Cardiac fibroblast (primary cell): Measurements from ENCODE around the gene C1D.

Experiments
- DNase-seq, 2 donors: peaks; one replicate each; pipeline versions ENCODE4 v3.0.0 to v3.0.0-alpha.2; 2010; ENCODE audit warnings: low read depth in 2 of 2
- H3K4me3 ChIP-seq, 2 donors: replicated peaks in 1 of 2; 1 replicate in 1 of 2; 2 replicates in 1 of 2; pipeline ENCODE4 v1.5.1; 2011; ENCODE audit warnings: low read depth in 2 of 2, low read length in 2 of 2, mild to moderate bottlenecking in 2 of 2, moderate library complexity in 1 of 2
- TF ChIP-seq, protein P1 (sequence below): IDR thresholded peaks from one replicate; pipeline ENCODE4 v1.5.1; 2011; ENCODE audit warnings: low read depth, mild to moderate bottlenecking, low read length, inconsistent platforms

The C1D gene

DNA sequence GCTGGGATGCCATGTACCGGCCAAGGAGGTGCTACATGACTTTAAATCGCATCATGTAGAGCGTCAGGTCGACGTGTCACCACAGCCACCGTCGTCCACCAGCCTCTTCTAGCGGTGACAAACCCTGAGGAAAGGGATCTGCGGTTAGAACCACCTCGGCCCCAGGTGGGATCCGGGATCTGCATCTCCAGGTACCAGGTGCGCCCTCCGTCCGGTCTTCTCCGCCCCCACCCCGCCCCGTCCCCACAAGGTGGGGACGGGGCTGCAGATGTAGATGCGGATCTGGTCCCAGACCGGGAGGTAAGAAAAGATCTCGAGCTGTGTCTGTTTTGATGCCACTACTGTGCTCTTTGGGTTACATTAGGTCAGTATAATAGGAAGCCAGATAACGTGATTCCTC, 38.4 kb downstream of the C1D start:
- DNase-seq: no peak
- H3K4me3 ChIP-seq: no peak overlapping the region
- TF ChIP-seq, protein P1, sequence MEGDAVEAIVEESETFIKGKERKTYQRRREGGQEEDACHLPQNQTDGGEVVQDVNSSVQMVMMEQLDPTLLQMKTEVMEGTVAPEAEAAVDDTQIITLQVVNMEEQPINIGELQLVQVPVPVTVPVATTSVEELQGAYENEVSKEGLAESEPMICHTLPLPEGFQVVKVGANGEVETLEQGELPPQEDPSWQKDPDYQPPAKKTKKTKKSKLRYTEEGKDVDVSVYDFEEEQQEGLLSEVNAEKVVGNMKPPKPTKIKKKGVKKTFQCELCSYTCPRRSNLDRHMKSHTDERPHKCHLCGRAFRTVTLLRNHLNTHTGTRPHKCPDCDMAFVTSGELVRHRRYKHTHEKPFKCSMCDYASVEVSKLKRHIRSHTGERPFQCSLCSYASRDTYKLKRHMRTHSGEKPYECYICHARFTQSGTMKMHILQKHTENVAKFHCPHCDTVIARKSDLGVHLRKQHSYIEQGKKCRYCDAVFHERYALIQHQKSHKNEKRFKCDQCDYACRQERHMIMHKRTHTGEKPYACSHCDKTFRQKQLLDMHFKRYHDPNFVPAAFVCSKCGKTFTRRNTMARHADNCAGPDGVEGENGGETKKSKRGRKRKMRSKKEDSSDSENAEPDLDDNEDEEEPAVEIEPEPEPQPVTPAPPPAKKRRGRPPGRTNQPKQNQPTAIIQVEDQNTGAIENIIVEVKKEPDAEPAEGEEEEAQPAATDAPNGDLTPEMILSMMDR: no peak

DNA sequence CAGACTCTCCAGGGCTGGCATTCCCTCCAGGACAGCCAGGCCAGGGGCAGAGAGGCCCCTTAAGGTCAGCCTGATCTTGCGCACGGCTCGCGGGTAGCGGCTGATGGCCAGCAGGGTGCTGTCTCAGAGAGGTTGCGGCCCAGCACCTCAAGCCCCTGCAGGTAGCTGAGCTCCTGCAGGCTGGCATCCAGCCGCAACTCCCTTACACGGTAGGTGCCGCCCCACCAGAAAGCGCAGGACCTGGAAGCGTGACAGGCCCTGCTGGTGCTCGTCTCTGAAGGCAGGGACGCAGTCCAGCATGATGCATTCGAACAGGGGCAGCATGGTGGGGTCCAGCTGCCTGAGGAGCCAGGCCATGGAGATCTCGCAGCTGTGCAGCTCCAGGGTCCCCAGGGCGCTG, 38.9 kb downstream of the C1D start:
- TF ChIP-seq, protein P1: no peak

DNA sequence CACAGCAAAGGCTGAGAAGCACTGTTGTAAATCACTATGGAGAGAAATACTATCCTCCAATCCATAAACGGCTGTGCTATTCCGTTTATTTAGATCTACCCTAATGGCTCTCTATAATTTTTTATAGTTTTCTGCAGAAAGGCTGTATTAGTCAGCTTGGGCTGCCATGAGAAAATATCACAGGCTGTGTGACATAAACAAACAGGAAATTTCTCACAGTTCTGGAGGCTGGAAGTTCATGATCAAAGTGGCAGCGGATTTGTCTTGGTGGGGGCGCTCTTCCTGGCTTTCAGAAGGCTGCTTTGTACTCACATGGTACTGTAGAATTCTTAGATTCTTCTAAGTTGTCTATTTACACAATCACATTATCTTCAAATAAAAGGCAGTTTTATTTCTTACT, 44.1 kb downstream of the C1D start:
- TF ChIP-seq, protein P1: no peak
- no peak overlapping the region for H3K4me3 ChIP-seq
- DNase-seq: no peak

More for the DNA sequence above, 38.9 kb downstream of the C1D start:
- no peak overlapping the region for H3K4me3 ChIP-seq
- no peak for DNase-seq

DNA sequence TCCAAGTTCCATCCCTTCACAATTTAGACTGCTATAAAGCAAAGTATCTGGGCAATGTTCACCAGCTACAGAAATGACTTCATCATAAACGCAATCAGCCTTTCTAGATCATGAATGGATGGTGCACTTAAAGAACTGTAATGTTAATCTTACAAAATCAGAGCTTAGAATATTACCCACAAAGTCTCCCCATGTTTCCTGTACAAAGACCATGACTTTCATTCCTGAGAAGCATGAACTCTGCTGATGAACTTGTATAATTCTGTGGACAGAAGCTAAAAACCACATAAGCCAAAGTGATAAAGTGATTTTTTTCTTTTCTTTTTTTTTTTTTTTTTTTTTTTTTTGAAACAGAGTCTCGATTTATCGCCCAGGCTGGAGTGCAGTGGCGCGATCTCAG, 53.3 kb downstream of the C1D start:
- no peak for DNase-seq
- H3K4me3 ChIP-seq: no peak overlapping the region
- TF ChIP-seq, protein P1: no peak

DNA sequence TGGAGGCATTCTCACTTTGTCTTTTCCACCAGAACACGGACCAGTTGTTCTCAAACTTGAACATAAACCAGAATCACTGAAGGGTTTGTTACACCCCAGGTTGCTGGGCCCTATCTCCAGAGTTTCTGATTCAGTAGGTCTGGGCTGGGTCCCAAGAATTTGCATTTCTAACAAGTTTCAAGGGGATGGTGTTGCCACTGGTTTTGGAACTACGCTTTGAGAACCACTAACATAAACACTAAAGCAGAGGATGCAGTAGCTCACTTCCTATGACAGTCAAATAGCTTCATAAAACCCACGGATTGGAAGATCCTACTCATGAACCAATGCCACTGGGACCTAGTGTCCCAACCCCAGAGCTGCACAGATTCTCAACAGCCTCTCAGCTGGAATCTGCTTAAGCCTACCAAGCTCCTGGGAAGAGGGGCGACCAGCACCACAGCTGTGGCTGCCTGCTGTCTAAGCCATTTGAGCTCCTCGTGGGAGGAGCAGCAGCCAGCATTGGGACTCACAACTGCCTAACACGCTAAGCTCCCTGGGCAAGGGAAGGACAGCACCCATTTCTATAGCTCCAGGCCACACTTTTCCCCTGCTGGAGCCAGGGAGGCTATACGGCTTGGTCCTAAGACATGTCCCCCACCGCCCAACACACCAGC, 62.5 kb downstream of the C1D start:
- no peak for DNase-seq
- TF ChIP-seq, protein P1: no peak
- H3K4me3 ChIP-seq: no peak overlapping the region

DNA sequence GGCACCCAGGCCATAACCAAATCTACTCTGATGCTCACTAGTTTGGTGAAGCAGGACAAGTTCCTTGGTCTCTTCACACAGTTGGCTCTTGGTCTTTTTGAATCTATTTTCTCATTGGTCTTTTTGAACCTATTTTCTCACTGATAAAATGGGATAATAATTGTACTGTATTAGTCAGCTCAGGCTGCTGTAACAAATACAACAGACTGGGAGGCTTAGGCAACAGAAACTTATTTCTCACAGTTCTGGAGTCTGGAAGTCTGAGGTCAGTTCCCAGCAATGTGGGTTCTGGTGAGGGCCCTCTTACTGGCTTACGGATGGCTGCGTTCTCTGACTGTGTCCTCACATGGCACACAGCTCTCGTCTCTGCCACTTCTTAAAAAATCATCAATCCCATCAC, 63.5 kb downstream of the C1D start:
- TF ChIP-seq, protein P1: no peak

DNA sequence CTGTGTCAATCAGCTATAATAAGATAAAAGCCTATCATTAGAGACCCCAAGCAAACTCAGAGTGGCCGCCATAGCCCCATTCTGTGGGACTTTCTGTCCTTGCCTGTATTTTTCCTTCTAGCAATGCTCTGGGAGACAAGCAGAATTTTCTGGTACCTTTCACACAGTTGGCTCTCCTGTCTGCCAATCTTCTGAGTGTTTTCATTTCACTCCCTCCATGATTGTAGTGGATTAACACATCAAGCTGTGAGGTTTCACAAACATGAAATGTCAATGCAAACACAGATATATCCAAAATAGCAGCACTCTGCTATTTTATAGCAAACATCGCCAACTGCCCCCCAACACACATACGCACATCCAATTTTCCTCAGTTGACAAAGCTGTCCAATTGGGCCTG, 64.9 kb downstream of the C1D start:
- TF ChIP-seq, protein P1: no peak

More for the DNA sequence above, 63.5 kb downstream of the C1D start:
- H3K4me3 ChIP-seq: no peak overlapping the region
- no peak for DNase-seq

More for the DNA sequence above, 64.9 kb downstream of the C1D start:
- H3K4me3 ChIP-seq: no peak overlapping the region
- DNase-seq: peak in 1 of 2 donors; percentile 21
